HT-29 (cell line): ENCODE data around the gene KBTBD12. TPM values are rescaled to one million over a fixed set of nuclear protein-coding genes. Genes with fewer than 3 reads are reported as not detected.
A peak's percentile ranks its signal among the peaks of the same experiment; 100 is the strongest.
"Not testable (repeated sequence)": the region's sequence is repeated elsewhere in the genome, so short reads cannot be mapped to it uniquely, and the experiment has no call there.

Source experiments
- DNase-seq: peaks from one replicate; pipeline ENCODE4 v3.0.0-alpha.2; 2015; ENCODE audit warnings: low spot score
- total RNA-seq: library from RNA; depleted of rRNA; stranded (reverse); fragments of >200 nt; shearing (Covaris generic); gene quantifications from 2 replicates; pipeline ENCODE4 v1.2.3, GENCODE V29; 2014; rRNA removed

Gene KBTBD12
- not detected in 2 replicates for total RNA-seq

DNA sequence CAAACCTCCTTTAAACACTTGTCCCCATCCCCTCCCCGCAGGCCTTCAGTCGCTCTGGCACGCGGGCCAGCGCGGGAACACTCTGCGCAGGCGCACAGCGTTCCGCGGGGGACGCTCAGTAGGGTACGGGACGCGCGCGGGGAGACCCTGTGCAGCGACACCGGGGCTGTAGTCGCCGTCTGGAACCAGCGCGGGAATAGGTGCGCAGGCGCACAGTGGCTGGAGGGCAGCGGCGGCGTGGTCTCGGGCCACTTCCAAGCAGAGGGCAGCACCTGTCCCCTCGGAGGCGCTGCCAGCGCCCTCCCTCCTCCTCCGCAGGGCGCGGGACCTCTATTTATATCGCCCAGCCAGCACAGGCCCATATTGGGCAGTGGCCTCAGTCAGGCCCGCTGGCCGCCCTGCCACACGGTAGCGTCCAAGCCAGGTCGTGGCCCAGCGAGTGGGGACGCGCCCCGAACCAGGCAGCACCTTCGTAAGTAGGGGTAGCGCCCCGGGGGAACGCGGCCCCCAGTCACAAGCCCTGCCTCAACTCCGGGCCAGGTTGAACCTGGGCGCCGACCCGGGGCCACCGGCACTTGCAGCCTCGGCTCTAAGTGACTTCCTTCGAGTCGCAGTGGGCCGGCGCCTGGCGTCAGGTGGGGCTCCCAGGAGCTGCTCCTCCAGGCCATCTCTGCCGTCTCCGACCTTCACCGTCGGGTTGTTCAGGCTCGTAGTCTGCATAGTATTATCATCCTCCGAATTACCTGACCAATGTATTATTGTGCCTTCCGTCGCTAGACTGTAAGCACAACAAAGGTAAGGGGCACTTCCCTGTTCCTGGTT lies at the start of gene KBTBD12:
Gene KBTBD12, plus strand, starts transcription at position 118 of the 822 bp plus-strand sequence. CDS start 7,830 bp downstream, outside the sequence.
- no peak for DNase-seq

GRCh38 chr3:127865941-127866340 lies 49.1 kb upstream of the KBTBD12 start:
- DNase-seq: no peak

- DNase-seq: no peak
Measured at GRCh38 chr3:127867412-127867811, 47.6 kb upstream of the KBTBD12 start.

- peak; percentile 29 for DNase-seq
Measured at GRCh38 chr3:127867986-127868385, 47.0 kb upstream of the KBTBD12 start.

GRCh38 chr3:127870156-127870555 lies 44.9 kb upstream of the KBTBD12 start:
- DNase-seq: no peak

GRCh38 chr3:127874097-127874496 lies 40.9 kb upstream of the KBTBD12 start:
- DNase-seq: not testable (repeated sequence)

- DNase-seq: no peak
Measured at GRCh38 chr3:127881586-127881985, 33.4 kb upstream of the KBTBD12 start.

DNA sequence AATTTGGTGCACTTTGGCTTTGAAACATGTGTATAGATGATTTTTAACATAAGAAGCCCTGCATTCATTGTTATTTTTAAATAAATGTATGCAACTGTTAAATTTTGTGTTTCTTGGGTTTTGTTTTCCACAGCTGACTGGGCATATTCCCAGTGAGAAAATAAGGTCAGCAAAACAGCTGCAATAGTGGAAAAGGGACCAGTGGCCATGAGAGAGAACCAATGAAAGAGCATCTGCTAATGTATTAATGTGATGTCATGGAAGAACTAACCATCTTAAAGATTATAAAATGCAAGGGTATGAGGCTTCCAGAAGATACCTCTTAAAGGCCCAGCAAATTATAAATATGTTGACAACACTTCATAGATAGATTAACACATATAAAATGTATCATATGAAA lies 31.0 kb upstream of the KBTBD12 start:
- DNase-seq: no peak

GRCh38 chr3:127886231-127886955 lies 28.6 kb upstream of the KBTBD12 start:
- DNase-seq: no peak

DNA sequence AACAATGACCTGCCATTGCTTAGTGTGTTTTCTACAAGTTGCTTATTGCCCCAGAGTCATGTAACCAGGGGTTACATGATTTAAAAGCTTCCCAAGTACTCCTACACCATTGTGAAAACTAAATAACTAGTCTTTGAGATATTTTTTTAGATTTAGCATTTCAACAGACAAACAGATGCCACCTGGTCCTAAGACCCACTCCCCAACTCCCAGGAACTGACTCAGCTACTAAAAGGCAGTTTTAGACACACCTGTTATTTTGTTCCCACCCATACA lies 28.1 kb upstream of the KBTBD12 start:
- no peak for DNase-seq

GRCh38 chr3:127887321-127887720 lies 27.7 kb upstream of the KBTBD12 start:
- DNase-seq: no peak

DNA sequence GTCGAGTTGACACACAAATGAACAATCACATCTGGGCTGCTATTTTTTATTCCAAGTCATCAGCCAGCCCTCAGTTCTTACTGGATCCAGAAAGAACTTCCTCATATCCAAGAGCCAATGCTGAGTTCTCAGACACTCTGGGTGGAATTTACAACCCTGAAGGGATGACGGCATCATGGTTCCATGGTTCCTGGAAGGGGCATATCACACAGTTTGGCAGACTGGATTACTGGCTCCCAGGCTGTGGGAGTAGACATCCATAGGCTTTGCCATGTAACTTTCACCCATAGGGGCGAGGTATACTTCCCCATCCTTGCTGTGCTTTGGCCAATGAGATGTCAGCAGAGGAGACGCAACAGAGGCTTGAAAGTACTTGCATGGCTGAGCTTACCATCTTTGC lies 26.9 kb upstream of the KBTBD12 start:
- no peak for DNase-seq

GRCh38 chr3:127888564-127889107 lies 26.4 kb upstream of the KBTBD12 start:
- no peak for DNase-seq

GRCh38 chr3:127889461-127889863 lies 25.6 kb upstream of the KBTBD12 start:
- no peak for DNase-seq

DNA sequence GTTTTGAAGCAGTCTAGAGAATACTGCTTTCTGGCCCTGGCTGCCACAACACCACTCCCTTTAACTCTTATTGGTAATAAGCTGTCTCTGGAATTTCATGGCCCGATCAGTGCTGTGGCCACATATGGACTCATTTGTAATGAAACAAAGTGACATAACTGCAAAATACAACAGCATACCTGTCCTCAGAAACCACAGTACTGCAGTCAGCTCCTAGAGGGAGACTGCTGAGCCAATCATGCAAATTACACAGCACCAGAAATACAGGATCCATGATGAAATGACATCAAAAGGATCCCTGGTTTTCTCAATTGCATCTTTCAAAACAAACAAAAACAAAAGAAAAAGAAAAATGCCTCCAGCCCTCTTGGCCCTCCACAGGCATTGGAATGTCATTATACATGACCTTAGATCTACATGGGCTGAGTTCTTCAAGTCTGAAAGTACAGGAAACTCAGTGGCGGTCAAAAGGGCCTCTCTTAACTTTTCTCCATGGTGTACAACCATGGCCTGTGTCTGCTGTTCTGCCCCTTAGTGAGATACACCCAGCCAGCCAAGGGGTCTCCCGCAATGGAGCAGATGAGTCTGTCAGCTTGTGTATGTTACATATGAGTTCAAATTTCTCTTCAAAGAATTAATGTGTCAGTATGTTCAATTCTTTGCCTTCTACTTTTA lies 24.9 kb upstream of the KBTBD12 start:
- peak; percentile 30 for DNase-seq

DNA sequence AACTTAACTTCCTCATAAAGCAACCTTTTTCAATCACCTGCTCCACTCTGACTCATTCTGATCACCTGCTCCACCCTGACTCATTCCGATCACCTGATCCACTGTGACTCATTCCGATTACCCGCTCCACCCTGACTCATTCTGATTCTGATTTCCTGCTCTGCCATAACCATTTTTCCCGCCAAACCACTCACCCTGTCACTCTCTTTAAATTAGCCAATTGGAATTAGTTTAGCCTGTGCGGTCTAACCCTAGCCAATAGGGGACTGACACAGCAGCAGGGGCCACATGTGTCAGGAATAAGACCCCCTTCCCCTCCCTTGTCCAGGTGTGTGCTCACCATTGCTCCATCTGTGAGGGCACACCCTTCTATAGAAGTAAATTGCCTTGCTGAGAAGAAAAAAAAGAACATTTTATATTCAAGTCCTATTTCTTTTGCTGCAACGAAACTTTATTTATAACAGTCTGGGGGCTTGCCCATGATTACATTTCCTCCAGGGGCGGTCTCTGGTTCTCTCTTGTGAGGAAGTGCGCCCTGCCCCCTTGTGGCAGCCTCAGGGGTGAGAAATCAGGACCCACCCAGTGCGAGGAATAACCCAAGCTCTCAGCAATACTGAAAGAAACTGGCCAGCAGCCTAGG lies 24.3 kb upstream of the KBTBD12 start:
- peak; percentile 77 for DNase-seq

- DNase-seq: no peak
Measured at GRCh38 chr3:127894481-127894880, 20.6 kb upstream of the KBTBD12 start.

DNA sequence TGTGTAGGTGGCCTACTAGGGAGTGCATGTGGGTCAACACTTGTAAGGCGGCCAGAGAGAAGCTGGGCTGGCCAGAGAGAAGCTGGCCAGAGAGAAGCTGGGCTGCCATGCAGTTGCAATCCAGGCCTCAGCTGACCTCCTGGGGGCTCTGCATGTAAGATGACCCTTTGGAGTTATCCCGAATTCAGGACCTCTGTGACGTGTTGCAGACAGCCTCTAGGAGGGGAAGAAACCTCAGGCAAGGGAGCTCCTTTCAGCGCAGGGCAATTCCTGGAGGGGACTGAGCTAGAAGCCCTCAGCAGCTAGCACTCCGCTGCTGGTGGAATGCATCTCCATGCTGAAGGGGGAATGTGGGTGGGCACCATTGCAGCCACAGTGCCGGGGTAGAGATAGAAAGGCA lies 15.8 kb upstream of the KBTBD12 start:
- DNase-seq: no peak

GRCh38 chr3:127899766-127900165 lies 15.3 kb upstream of the KBTBD12 start:
- DNase-seq: no peak

DNA sequence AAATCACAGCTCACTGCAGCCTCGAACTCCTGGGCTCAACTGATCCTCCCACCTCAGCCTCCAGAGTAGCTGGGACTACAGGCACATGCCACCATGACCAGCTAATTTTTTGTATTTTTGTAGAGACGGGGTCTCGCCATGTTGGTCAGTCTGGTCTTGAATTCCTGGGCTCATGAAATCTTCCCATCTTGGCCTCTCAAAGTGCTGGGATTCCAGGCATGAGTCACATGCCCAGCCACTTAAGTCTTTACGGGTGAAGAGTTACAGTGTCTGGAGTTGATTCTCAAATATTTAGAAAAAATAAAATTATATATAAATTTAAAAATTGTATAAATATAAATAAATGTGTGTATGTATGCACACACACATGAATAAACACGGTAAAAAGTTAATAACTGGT lies 14.5 kb upstream of the KBTBD12 start:
- DNase-seq: no peak

DNA sequence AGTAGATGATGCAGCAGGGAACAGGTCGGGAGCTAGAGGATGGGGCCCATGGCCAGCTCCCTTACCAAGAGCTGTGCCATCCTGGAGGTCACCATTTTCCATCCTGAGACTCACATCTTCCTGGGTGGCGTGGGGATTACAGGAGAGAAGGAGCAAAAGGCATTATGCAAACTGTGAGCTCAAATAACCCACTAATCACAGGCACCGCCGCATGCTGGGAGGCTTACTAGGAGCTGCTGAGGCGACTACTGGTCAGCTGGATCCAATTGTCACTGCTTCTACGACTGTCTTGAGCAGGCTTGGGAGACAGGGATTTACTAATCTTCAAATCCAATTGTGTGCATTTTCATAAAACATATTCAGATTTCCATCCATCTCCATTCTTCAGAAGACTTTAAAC lies 12.5 kb upstream of the KBTBD12 start:
- DNase-seq: no peak
